NCI-H1436 (cell line): ENCODE measurements around the gene SCYGR8.
A peak's percentile ranks its signal among the peaks of the same experiment; 100 is the strongest.
"Not testable (repeated sequence)": the region's sequence is repeated elsewhere in the genome, so short reads cannot be mapped to it uniquely, and the experiment has no call there.

Source experiments
- DNase-seq: peaks from one replicate; lab custom pipeline; 2025; lab: John Stamatoyannopoulos, UW

Gene SCYGR8, protein sequence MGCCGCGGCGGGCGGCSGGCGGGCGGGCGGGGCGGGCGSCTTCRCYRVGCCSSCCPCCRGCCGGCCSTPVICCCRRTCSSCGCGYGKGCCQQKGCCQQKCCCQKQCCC

DNA sequence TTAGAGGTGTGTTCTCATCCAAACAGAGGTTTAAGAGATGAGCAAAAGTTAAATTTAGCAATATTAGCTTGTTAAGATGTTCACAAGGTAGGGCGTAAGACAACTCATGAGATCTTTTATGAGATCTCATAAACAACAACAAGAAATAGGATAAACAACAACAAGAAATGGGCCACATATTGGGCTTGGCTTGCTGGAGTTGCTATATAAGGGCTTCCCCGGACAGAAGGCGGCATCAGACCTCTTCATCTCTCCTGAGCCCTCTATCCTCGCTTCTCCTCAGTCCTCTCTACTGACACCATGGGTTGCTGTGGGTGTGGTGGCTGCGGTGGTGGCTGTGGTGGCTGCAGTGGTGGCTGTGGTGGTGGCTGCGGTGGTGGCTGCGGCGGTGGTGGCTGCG is at the start of gene SCYGR8:
Gene SCYGR8 (plus strand): TSS at position 301 of the 400 bp plus-strand sequence. CDS start 0 bp downstream, at position 301.
- no peak for DNase-seq

DNA sequence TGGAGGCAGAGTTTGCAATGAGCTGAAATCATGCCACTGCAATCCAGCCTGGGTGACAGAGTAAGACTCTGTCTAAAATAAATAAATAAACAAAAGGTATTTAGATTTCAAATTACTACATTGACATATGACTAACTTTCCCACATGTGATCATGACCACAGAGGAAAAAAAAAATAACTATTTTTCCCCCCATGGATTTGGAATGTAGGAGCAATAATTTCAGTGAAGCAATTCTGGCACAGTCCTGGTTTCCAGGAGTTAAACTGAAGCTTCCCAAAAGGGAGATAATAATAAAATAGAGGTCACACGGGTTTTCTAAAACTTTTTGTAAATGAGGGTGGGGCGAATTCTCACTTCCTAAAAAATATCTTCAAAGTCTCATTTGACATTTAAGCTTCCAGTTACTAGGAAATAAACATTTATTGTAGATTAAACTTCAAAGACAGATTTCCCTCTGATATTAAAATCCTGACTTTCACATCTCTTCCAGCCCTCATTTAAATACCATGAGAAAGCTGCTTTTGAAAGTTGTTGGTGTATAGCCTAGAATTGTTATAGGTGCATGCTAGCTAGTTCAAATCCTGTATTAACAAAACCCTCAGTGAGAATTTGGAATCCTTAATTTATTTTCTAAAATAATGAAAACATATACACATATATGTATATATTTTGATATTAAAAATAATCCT is 48.6 kb upstream of the SCYGR8 start:
- no peak for DNase-seq

DNA sequence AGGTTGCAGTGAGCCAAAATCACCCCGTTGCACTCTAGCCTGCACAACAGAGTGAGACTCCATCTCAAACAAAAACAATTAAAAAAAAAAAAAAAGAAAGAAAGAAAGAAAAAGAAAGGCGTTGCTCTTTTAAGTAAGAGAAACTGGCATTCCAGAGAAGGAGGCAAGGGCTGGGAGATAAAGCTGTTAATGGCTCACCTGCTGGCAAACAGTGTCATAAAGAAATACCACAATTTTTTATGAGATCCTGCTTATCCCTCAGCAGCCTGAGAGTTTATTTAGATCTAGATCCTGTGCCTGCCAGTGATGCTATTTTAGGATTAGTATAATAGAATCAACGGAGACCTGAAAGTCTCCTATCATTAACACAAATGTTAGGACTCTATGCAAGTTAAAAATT is 44.1 kb upstream of the SCYGR8 start:
- DNase-seq, result no peak

DNA sequence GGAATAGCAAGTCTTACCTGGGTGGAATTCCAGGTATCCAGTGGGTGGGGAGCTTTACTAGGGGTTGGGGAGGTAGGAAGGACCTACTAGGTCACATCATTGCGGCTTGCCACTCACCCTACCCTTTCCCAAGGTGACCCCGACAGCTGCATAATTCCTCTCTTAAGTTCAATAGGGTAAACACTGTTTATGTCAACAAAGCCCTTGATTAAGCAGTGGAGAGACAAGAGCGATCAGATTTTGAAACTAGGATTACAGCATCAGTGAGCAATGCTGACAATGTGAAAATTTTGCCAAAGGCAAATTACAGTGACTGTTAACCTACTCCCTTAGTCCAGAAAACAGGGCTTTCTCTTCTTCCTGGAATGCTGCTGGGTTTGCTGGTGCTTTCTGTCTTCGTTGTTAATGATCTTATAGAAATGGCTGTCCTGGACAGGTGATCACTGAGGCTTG is 42.4 kb upstream of the SCYGR8 start:
- DNase-seq, result no peak

DNA sequence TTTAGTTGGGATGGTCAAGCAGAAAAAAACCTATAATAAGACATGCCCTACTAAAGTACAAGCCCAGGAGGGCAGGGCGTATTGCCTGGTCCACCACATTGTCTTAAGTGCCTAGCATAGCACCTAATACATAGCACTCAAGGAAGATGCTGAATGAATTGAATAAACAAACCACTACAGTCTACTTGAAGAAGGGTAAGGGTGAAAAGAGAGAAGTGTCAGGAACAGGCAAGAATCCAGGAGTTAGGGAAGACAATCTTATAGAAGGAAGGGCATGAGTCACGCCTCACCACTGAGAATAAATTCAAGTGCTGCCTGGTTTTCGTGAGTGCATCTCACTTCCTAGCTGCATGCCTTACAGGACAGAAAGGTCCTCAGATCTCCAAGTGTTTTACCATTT is 41.7 kb upstream of the SCYGR8 start:
- no peak for DNase-seq

DNA sequence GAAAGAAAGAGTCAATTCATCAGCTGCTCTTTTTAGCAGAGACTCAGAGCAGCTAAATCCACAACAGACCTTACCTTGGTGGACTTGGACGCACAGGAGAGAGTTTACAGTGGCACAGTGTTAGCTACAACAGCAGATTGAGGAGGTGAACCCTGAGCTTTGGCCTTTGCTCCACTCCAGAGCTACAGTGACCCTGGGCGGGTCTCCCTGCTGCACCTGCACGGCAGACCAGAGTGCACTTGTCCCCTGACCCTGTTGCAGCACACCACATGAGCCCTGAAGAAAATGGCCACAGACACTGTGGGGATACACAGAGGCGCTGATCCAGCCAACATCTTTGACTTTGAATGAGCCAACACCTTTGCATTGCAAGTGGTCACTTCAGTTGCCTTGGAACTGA is 38.8 kb upstream of the SCYGR8 start:
- DNase-seq, result no peak

DNA sequence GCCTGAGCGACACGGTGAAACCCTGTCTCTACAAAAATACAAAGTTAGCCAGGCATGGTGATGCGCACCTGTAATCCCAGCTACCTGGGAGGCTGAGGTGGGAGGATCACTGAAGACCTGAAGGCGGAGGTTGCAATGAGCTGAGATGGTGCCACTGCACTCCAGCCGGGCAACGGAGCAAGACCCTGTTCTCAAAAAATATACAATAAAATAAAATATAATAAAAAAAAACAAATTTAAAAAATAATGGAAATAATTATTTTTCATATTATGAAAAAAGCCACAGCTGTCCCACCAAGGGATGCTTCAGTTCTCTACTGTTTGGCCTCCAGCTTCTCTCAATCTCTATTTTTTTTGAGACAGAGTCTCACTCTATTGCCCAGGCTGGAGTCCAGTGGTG is 38.3 kb upstream of the SCYGR8 start:
- no peak for DNase-seq

DNA sequence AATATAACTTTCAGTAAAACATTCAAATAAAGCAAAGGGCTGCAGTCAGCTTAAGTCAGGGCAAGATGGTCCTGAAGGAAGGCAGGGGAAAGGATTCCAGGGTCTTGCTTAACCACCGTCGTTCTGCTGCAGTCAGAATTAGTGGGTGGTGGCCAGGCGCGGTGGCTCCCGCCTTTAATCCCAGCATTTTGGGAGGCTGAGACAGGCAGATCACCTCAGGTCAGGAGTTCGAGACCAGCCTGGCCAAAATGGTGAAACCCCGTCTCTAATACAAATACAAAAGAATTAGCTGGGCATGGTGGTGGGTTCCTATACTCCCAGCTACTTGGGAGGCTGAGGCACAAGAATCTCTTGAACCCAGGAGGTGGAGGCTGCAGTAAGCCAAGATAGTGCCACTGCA is 34.7 kb upstream of the SCYGR8 start:
- DNase-seq, result no peak

DNA sequence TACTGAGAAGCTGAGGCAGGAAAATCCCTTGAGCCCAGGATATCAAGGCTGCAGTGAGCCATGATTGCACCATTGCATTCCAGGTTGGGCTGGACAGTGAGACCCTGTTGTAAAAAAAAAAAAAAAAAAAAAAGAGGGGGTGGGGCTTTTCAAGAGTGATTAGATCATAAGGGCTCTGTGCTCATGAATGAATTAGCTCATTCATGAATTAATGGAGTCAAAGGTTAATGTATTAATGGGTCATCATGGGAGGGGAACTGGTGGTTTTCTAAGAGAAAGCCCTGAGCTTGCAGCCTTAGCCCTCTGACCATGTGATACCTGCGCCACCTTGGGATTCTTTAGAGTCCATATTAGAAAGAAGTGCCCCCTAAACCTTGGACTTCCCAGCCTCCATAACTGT is 32.4 kb upstream of the SCYGR8 start:
- DNase-seq, result no peak

DNA sequence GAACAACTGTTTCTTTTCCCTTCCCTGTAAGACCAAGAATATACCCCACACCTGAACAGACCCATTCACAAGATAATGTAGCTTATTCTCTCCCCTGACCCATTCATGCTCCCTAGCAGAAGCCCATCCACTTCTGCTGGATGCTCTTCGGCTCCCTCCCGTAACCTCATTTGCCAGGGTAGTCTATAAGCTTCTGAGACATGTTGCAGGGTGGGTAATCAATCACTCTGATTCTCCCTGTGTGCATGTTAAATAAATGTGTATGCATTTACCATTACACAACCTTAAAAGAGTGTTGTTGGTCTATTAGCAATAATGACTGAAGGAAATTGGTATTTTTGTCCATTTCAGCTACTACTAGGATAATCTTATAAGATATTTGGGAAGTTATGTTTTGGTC is 29.2 kb upstream of the SCYGR8 start:
- no peak for DNase-seq

DNA sequence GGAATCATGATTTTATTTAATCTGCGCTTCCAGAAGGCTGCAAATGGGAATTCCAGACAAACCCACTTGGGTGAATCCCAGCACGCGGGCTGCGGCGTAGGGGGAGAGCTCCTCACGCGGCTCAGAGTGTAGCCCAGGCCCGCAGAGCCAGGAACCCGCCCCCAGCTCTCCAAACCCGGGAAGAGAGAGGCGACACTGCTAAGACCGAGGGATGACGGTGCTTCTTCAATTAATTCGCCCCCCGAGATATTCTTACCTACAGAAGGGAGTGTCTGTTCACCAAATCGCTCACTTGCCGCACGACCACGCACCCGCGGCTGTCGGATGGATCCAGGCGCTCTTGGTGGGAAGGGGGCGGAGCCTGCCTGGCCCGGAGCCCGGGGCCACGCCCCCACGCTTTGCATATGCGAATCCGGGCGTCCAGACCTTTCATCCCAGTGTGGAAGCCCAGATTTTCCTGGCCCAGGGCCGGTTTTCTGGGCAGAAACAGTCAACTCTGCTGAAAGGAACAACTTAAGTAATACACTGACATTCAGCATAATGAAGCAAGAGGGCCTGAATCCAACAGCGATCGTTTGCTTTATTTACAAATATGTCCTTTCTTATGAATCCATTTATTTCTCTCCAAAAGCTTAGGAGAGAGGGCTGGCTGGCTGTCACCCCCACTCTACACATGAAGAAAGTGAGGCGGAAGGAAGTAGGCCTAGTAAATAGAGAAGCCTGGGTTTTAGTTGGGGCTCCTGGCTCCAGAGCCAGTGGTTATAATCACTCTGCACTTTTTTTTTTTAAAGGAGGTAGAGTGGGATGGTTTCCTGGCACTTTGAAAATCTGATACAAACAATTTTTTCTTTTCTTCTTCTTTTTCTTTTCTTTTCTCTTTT is 27.8 kb upstream of the SCYGR8 start, which contains the start of gene SLC19A3:
Gene SLC19A3 (minus strand): TSS at position 342 of the 881 bp plus-strand sequence. CDS start 15,710 bp downstream, outside the sequence.
- peak; percentile 38 for DNase-seq

DNA sequence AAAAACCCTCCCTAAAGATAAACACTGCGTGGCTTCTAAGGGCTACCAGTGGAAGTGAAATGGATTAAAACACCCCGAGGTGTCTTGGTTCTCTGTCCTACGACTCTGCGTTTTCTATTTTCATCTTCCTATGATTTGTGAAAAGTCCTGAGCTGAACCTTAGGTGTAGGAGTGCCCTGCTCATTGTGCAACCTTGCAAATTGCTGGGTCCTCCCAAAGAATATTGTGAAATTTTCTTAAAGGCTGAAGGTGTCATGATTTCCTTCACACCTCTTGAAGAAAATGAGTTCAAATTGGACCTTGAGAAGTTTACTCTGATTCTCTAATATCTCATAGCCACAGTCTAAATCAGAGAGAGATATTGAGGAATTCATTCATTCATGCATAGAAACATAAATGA is 26.1 kb upstream of the SCYGR8 start:
- DNase-seq, result no peak

DNA sequence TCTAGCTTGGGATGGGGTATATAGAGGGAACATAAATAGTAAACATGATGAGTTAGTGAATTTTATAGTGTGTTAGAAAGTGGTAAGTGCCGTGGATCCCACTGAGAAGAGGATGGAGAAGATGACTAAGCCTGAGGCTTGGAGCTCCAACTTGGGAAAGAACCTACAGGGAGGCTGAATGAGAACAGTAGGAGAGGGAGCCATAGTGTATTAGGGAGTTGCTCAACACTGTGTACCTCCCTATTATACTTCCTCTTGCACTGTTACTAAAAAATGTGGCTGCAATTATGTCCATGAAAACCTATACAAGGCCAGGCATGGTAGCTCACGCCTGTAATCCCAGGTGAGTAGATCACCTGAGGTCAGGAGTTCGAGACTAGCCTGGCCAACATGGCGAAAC is 25.0 kb upstream of the SCYGR8 start:
- no peak for DNase-seq

DNA sequence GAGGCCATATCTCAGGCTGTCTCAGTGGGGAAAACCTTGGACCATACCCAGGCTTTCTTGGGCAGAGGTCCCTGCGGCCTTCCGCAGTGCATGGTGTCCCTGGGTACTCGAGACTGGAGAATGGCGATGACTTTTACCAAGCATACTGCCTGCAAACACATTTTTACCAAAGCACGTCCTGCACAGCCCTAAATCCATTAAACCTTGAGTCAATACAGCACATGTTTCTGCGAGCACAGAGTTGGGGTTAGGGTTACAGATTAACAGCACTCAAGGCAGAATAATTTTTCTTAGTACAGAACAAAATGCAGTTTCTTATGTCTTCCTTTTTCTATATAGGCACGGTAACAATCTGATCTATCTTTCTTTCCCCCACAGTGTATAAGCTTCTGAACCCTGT is 22.9 kb upstream of the SCYGR8 start:
- not testable (repeated sequence) for DNase-seq

DNA sequence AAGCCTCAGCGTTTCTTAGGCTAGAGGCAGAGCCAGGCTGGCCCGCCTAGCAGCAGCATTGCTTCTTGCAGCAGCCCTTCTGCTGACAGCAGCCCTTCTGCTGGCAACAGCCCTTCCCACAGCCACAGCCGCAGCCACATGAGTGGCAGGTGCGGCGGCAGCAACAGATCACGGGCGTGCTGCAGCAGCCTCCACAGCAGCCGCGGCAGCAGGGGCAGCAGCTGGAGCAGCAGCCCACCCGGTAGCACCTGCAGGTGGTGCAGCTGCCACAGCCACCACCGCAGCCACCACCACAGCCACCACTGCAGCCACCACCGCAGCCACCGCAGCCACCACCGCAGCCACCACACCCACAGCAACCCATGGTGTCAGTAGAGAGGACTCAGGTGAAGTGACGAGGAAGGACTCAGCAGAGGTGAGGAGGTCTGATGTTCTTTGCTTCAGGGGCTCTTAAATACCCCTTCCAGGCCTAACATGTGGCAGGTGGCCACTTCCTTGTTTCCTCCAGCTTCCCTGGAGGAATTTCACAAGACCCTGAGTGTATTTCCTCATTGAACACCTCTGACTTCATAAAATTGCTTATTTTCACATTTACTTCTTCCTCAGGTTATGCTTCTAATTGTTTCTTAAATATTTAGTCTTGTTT is 21.2 kb upstream of the SCYGR8 start, which contains the start of gene SCYGR6:
Gene SCYGR6 (minus strand): TSS at position 364 of the 646 bp plus-strand sequence. CDS start 0 bp downstream, at position 364.
- DNase-seq, result no peak

DNA sequence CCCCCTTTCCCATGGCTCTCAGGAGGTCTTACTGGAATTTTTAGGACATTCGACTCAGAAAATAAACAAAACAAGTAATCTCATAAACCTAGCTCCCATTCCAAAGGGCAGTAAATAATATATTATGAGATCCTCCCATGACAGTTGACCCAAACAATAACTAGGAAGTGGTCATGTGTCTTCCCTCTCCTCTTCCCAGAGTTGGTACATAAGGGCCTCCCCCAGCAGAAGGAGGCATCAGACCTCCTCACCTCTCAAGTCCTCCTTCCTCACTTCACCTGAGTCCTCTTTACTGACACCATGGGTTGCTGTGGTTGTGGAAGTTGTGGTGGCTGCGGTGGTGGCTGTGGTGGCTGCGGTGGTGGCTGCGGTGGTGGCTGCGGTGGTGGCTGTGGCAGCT is 17.7 kb upstream of the SCYGR8 start, which contains the start of gene SCYGR7:
Gene SCYGR7 (plus strand): TSS at position 301 of the 400 bp plus-strand sequence. CDS start 0 bp downstream, at position 301.
- DNase-seq, result no peak

DNA sequence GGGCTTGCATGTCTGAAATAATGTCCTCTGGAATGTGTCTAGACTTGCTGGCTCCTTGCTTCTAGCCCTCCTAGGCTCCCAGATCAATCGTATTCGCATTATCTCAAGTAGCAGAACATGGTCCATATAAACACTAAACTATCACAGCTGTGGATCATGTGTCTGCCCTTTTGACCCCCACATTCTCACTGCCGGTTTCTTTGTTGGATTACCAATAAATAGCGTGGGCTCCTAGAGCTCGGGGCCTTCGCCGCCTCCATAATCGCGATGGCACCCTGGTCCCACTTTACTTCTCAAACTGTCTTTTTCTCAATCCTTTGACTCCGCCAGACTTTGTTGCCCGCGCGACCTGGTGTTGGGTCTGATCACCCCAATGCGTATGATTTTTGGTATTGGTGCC is 6.3 kb upstream of the SCYGR8 start:
- DNase-seq, result no peak

DNA sequence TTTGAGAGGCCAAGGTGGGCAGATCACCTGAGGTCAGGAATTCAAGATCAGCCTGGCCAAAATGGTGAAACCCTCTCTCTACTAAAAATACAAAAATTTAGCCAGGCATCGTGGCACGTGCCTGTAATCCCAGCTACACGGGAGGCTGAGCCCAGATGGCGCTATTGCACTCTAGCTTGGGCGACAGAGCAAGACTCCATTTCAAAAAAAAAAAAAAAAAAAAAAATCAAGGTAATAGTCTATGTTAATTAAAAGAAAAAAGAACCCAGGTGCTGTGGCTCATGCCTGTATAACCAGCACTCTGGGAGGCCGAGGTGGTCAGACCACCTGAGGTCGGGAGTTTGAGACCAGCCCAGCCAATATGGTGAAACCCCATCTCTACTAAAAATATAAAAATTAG is 5.0 kb upstream of the SCYGR8 start:
- not testable (repeated sequence) for DNase-seq

DNA sequence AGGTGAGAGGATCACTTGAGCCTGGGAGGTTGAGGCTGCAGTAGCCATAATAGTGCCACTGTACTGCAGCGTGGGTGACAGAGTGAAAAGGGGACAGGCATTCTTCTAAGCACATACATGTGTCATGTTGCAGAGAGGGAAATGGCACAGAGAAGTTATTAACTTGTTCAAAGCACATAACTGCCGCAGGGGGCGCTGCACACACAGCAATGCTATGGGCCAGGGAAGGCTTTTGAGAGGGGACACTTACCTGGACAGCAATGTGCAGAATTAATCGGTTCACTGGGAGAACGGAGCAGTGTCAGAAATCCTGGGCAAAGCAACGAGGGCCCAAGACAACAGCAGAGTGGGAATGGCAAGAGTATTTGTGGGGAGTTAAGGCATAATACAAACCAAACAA is 2.4 kb downstream of the SCYGR8 start:
- no peak for DNase-seq

DNA sequence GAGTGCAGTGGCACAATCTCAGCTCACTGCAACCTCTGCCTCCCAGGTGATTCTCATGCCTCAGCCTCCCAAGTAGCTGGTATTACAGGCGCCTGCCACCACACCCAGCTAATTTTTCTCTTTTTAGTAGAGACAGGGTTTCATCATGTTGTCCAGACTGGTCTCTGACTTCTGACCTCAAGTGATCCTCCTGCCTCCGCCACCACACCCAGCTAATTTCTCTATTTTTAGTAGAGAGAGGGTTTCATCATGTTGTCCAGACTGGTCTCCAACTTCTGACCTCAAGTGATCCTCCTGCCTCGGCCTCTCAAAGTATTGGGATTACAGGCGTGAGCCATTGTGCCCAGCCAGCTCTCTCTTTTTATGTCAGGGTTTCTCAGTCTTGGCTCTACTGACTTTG is 10.6 kb downstream of the SCYGR8 start:
- DNase-seq, result not testable (repeated sequence)

DNA sequence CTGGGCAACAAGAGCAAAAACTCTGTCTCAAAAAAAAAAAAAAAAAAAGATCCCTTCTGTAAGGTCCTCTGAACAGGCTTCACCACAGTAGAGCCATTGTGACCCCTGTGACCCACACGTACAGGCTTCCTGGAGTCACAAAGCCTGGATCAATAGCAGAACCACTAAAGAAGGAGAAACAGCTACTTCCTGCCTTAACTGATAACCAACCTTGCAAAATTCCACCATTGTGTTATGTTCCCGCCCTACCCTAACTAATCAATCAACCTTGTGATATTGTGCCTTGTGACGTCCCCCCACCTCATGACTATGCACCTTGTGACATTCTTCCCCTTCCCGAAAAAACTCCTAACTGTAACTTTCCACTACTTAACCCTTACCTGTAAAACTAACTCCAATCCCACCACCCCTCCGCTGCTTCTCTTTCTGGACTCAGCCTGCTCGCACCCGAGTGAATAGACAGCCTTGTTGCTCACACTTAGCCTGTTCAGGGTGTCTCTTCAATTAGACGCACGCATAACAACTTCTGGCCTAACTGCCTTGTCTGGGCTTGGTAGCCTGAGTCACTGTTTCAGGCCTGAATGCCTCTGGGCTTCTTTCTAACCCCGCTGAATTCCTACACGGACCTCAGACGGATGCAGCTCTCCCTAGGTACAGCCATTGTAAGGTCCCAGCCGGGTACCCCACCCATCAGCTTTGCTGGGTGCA is 13.9 kb downstream of the SCYGR8 start:
- DNase-seq, result no peak
